NCI-H82 treated with DMSO at 0.1 percent for 48 hours (cell line): ENCODE results near the gene LINC01488.

Experiments used
- DNase-seq: peaks from one replicate; lab custom pipeline; 2025; ENCODE audit not compliant: unreplicated experiment; lab: John Stamatoyannopoulos, UW

Gene LINC01488

GRCh38 chr11:69444381-69445130 is 36.9 kb upstream of the LINC01488 start:
- no peak for DNase-seq

- no peak for DNase-seq
These were observed 36.4 kb upstream of the LINC01488 start for GRCh38 chr11:69445131-69445470.

DNA sequence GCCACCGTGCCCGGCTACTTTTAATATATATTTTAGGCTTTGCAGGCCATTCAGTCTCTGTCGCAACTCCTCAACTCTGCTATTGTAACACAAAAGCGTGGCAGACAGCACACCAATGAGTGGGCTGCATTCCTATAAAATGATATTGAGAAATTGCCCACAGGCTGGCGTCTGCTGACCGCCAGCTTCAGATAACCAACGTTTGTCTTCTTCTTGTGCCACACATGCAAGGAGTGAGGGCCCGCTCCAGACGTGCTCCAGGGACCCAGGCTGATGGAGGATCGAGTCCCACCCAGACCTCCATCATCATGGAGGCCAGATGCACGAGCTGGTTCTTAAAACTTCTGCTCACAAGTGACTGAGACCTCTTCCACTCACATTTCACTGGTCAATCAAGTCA is 35.4 kb upstream of the LINC01488 start:
- DNase-seq = no peak

- DNase-seq = no peak
These were observed 33.7 kb upstream of the LINC01488 start for GRCh38 chr11:69447786-69448185.

GRCh38 chr11:69448471-69449284 is 32.8 kb upstream of the LINC01488 start:
- no peak for DNase-seq

DNA sequence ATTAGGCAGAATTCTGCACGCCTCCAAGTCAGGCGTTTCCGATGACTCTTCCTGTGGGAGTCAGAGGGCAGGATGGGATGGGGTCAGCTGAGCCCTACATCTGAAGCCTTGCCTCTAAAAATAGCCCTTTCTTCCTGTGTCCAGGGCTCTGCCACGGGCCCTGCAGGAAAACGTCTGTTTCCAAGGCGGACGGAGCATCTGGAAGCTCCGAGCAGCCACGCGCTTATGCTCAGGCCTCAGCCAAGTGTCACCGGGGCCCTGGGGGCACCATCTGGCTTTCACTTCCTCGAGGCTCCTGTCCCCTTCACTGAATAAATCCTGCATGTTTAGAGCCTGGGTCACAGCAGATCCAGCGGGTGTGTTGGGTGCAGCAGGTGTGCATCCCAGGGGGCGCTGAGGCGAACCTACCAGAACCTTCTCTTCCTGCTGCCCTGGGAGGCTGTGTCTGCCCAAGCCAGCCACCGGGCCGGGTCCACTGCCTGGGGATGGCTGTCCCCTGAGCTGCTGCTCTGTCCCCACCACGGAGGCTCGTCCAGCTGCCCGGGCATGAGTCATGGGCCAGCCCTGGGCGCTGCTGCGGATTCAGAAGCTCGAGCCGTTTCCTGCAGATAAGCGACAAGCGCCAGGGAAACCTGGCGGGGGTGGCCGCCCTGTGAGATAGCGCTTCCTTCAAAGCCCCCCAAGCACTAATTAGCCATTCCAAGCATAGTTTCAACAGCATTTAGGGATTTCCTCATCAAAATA is 32.0 kb upstream of the LINC01488 start:
- DNase-seq = no peak

DNA sequence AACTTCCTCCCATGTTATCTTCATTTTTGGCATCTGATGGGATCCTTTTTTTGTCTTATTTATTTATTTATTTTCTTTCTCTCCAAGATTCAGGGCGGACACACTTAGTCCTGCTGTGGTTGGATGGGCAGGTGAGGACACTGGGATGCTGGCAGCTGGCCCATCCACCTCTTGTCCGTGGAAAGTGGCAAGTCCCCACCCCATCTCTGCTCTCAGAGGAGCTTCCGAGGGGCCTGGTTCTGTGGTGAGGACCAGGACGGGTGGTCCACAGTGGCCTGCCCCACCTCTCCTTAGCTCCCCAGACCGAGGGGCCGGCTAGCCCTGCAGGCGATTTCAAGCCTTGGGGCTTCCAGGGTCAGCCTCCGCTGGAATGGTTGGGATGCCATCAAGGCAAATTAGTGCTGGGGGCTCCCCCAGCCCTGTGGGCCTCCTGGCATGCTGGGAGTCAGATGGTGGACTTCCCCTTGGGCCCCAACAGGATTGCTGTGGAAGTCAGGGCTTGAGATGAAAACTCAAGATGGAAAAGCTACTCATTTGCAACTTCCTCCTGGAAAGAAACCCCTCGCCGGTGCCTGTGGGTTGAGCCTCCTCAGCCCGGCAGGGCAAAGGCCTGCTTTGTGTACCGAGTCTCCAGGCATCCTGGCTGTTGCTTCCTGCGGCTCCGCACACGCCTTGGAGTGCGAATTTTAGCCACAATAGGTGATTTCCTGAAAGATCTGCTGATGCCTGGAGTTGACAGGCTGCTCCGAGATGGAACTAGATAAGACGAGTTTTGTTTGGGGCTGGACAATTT is 31.2 kb upstream of the LINC01488 start:
- DNase-seq = no peak

DNA sequence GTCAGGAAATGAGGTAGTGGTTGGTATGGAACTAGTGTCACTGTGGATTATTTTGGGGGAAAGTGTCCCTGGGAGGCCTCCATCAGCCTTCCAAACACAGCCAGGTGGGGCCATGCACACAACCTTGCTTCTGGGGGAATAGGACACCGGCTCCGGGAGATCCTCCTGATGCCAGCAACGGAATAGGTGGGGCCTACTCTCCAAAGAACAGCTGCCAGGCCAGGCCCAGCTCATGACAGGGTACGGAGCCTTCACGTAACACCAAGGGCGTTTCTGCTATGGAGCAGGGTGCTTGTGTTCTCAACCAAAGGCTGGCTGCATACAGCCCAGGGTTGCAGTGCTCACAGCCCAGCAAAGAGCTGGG is 30.6 kb upstream of the LINC01488 start:
- DNase-seq = no peak

DNA sequence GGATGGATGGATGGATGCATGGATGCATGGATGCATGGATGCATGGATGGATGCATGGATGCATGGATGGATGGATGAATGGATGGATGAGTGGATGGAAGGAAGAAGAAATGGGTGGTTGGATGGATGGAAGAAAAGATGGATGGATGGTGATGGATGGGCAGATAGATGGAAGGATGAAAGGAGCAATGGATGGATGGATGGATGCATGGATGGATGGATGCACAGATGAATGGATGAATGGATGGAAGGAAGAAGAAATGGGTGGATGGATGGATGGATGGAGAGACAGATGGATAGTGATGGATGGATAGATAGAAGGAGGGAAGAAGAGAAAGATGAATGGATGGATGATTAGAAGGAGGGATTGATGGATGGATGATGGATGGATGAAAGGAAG is 30.2 kb upstream of the LINC01488 start:
- DNase-seq = no peak

DNA sequence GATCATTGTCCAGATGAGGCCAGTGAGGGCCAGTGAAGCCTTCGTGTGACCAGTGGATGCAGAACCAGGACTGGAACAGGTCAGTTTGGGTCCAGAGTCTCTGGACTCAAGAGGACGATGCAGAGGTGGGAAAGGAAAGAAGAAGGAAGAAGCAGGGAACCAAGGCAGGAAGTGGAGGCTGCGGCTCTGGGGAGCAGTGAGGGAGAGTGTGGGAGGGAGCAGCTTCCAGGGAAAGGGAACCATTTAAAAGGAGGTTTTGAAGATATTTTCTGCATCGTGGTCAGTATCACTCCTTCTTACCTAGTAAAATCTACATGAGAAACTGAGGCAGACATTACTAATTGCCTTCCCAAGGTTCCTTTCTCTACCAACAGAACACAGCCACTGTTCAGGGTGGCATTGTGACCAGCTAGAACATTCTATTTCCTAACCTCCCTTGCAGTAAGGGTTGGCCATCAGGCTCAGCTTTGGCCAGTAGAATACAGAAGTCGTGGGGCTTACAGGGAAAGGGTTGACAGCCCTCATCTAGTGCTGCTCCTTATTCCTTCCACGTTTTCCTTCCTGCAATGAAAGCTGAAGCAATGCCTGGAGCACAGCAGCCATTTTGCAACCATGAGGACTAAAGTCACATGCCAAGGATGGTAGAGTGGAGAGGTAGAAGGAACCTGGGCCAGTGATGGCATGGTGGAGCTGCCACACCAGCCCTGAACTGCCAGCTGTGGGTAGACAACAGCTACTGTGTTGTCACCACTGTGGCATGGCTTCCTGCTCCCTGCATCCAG is 29.1 kb upstream of the LINC01488 start:
- DNase-seq = no peak

GRCh38 chr11:69453151-69453550 is 28.3 kb upstream of the LINC01488 start:
- DNase-seq = no peak

DNA sequence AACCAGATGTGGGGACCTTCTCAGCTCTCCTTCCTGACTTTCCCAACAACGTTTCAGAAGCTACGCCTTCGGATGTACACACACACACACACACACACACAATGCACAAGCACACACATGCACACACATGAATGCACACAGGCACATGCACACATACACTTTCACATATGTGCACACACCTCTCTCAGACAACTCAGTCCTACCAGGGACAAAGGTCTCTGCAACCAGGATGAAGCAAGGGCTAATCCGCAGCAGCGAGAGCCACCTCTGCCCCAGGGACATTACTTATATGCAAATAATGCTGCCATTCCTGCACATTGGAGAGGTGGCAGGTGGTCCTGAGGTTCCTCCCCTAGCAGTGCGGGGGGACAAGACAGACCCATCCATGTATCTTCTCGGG is 27.4 kb upstream of the LINC01488 start:
- DNase-seq = no peak

DNA sequence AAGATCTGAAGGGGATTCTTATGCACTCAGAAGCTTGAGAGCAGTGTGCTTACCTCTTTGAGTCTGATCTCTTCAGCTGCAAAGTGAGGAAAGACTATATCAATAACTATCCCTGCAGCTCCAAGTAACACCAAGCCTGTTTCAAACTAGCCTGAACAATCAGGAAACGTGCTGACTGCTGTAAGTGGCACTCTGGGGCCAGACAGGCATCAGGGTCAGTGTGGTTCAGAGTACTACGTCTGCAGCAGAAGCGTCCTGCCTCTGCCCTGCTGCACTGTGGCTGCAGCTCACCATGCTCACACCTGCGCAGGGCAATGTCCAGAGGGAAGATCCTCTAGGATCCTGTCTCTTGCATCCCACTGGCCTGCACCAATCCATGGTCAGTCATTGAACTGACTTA is 25.5 kb upstream of the LINC01488 start:
- DNase-seq = no peak

- DNase-seq = no peak
These were observed 24.8 kb upstream of the LINC01488 start for GRCh38 chr11:69456712-69457111.

- no peak for DNase-seq
These were observed 21.5 kb upstream of the LINC01488 start for GRCh38 chr11:69459848-69460539.

- DNase-seq = no peak
These were observed 20.8 kb upstream of the LINC01488 start for GRCh38 chr11:69460540-69461257.

DNA sequence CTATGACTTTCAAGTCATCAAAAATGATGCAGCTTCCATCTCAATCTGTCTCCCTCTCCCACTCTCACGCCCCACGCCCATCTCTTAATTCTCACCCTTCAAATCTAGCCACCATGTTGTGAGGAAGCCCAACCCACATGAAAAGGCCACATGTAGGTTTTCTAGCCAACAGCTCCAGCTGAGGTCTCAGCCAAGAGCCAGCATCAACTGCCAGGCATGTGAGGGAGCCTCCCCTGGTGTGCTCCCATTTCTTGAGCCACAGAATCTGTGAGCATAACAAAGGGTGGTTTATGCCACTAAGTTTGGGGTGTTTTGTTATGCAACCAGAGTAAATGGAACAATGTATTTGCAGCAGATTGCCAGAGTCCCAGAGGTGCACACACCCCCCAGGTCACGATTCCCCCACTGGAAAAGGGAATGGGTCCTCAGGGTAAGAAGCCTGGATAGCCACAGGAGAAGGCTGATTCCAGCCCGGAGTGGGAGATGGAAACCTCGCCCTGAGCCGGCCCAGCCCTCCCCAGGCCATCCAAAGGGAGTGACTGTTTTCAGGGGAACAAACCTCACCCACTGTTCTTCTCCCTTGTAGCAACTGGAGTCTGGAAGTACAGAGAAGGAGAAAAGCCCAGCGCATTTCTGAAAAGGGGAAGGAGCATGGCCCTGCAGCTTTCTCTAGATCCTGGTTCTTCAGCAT is 20.0 kb upstream of the LINC01488 start:
- DNase-seq = no peak

DNA sequence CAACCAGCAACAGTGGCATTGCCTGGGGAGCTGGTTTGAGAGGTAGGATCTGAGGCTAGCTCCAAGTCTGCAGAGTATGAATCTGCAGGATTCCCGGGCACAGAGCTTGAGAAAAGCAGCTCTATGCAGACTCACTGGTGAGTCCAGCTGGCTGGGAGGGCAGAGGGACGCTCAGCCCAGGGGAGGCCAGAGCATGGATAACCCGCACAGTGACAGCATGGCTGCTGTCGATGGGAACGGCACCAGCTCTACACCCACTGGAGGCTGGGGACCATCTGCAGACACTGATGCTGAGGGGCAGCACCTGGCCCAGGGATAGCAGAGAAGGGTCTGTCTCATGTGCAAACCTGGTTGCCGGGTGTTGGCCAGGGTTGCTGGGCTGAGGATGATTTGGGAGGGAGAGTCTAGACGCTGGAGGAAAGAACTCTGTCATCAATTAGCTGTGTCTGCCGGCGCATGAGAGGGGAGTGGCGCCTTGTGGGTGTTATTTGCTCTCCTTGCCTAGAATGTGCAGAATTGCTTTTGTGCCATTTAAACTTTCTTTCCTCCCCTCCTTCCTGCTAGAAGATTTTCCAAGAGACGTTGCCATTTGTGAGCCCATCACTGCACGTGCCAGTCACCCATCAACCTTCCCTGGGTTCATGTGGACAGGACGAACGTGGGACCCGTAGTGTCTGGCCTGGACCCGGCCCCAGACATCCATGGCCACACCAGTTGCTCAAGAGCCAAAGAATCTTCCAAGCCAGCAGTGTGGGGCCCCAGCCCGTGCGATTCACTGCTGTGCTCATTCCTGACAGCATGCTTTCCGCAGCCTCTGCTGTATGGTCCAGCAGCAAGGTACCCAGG is 19.1 kb upstream of the LINC01488 start:
- no peak for DNase-seq
